GM21367 (cell line): Measurements from ENCODE around the gene KIF26B.

Experiments
- ATAC-seq: cut with Tn5 transposase; IDR thresholded peaks from one replicate; pipeline ENCODE4 v1.9.1; 2021; ENCODE audit not compliant: unreplicated experiment

The KIF26B gene

GRCh38 chr1:245448975-245449431 lies 294.2 kb downstream of the KIF26B start:
- ATAC-seq: no peak

DNA sequence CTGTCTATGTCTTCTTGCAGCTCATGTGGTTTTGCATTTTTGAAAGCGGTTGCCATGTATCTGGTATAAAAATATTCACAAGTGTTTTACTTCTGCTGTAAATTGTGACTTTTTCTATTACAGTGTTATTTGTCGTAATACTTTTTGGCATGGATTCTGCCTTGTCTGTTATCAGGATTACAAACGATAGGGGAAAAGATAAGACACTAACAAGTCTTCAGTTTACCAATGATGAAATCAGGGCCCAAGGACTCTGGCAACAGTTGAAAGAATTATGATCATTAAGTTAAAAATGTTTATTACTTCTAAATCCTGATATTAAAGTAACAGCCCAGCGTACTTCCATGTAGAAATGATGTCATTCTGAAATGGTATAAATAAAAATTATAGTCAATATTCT lies 298.8 kb downstream of the KIF26B start:
- ATAC-seq: no peak

DNA sequence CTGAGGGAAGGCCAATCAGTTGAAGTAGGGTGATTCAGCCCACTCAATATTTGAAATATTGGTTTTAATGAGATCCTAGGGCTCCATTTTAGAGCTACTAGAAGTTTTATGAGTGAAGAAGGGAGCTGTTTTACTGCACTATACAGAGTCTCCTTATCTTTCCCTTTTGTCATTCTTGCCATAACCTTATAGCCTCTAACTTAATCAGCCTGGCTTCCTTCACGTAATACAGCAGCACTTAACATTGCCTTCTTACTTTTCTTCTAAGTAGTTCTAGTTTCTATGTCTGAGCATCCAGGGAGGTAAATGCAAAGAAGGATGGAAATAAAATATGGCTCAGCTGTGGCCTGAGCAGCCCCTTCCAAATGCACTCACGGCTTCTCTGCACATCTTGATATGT lies 299.3 kb downstream of the KIF26B start:
- ATAC-seq: no peak

- no peak for ATAC-seq
Observed at GRCh38 chr1:245457562-245457961, 302.8 kb downstream of the KIF26B start.

GRCh38 chr1:245458234-245458633 lies 303.4 kb downstream of the KIF26B start:
- ATAC-seq: no peak

- ATAC-seq: no peak
Observed at GRCh38 chr1:245458761-245459174, 304.0 kb downstream of the KIF26B start.

- no peak for ATAC-seq
Observed at GRCh38 chr1:245459621-245460020, 304.8 kb downstream of the KIF26B start.

GRCh38 chr1:245461681-245462080 lies 306.9 kb downstream of the KIF26B start:
- no peak for ATAC-seq

- no peak for ATAC-seq
Observed at GRCh38 chr1:245462161-245462560, 307.4 kb downstream of the KIF26B start.

- ATAC-seq: no peak
Observed at GRCh38 chr1:245463392-245464165, 308.8 kb downstream of the KIF26B start.

GRCh38 chr1:245464290-245464689 lies 309.5 kb downstream of the KIF26B start:
- ATAC-seq: no peak

DNA sequence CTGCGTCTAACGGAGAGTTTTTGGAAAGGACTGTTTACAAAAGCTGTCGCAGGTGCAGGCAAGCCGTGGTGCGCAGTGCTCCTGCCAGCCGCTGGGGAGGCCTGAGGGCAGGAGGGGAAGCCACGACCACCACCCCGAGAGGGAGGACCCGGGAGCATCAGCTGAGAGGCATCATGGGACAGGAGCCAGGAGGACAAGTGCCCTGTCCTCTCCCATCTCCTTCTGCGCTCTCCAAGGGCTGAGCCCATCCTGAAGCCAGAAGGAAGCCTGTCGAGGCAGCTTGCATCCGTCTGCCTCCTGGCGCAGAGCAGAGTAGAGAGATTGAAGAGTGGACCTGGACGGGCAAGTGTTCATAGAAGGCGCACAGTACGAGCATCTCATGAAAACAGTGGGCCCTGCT lies 310.9 kb downstream of the KIF26B start:
- no peak for ATAC-seq

- no peak for ATAC-seq
Observed at GRCh38 chr1:245466261-245466660, 311.5 kb downstream of the KIF26B start.

- ATAC-seq: no peak
Observed at GRCh38 chr1:245467804-245468203, 313.0 kb downstream of the KIF26B start.

GRCh38 chr1:245469006-245469405 lies 314.2 kb downstream of the KIF26B start:
- no peak for ATAC-seq

- no peak for ATAC-seq
Observed at GRCh38 chr1:245469734-245470133, 314.9 kb downstream of the KIF26B start.

DNA sequence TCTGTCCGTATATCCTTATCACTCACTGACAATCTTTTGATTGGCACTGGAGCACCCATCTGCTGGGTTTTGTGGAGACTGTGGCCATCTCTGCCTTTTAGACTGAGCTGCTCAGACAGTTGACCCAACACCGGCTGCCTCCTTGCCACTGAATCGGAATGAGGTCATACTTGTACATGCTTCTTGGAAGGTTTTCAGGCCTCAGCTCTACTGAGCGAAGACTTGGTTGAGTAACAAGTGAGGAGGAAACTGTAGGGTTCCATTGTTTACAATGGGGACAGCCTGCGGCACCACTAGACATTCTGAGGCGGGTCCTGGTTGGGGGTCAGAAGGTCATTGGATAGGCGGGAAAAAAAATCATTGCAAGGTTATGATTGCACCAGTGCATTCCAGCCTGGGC lies 320.3 kb downstream of the KIF26B start:
- ATAC-seq: no peak

DNA sequence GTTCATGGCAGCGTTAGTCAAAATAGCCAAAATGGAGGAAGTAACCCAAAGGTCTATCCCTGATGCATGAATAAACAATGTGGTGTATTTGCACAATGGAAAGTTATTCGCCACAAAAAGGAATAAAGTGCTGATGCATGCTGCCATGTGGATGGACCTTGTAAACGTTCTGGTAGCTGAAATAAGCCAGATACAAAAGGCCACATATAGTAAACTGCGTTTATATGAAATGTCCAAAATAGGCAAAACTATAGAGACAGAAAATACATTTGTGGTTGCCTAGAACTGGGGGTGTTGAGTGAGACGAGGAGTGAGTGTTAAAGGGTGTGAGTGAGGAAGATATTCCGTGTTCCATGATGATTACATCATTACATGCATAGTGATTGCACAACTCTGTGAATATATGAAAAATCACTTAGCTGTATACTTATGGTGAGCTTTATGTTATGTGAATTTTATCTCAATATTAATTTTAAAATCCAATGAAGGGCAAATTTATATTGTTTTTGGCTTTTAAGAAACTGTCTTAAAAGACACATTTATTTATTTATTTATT lies 321.3 kb downstream of the KIF26B start:
- ATAC-seq: no peak

DNA sequence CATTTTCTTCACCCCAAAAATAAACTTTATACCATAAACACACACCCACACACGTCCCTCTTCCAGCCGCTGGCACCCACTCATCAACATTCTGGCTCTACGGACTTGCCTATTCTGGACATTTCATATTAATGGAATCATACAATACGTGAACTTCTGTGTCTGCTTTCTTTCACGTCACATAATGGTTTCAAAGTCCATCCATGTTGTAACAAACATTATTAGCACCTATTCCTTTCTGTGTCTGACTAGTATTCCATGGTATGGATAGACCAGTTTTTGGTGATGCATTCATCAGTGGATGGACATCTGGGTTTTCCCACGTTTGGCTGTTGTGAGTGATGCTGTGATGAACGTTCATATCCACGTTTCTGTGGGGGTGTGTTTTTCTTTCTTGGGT lies 323.2 kb downstream of the KIF26B start:
- no peak for ATAC-seq

GRCh38 chr1:245480393-245481120 lies 325.8 kb downstream of the KIF26B start:
- no peak for ATAC-seq

- no peak for ATAC-seq
Observed at GRCh38 chr1:245481261-245481660, 326.5 kb downstream of the KIF26B start.

- no peak for ATAC-seq
Observed at GRCh38 chr1:245483247-245483646, 328.5 kb downstream of the KIF26B start.
